K562 (cell line): ENCODE measurements around the gene GPR37L1. TPM values are rescaled to one million over a fixed set of nuclear protein-coding genes. Genes with fewer than 3 reads are reported as not detected.

Experiments
- GATAD2A ChIP-seq: fragments of 450-650 bp; IDR thresholded peaks from 2 replicates; pipeline ENCODE4 v1.6.1; 2017
- ILF3 ChIP-seq: fragments of 450-650 bp; IDR thresholded peaks from 2 replicates; pipeline ENCODE4 v1.6.1; 2018; ENCODE audit warnings: antibody characterized with exemption, mild to moderate bottlenecking, moderate library complexity, borderline replicate concordance
- ILK ChIP-seq: fragments of 450-650 bp; IDR thresholded peaks from 2 replicates; pipeline ENCODE4 v1.6.1; 2016; ENCODE audit warnings: missing genetic modification characterization, low read depth, mild to moderate bottlenecking, missing compliant biosample characterization, moderate library complexity, borderline replicate concordance
- KLF6 ChIP-seq: fragments of 250-450 bp; sonication (Bioruptor Pico); IDR thresholded peaks from 2 replicates; pipeline ENCODE4 v1.4.0; 2020; ENCODE audit warnings: mild to moderate bottlenecking, moderate library complexity, borderline replicate concordance
- MAX ChIP-seq: sonication (generic); formaldehyde crosslinking; IDR thresholded peaks from 2 replicates; pipeline ENCODE4 v1.9.0; 2022; ENCODE audit warnings: mild to moderate bottlenecking, missing genetic modification reagents
- MNT ChIP-seq, 2 experiments: fragments of 450-650 bp; conservative IDR thresholded peaks; 2 replicates each; pipeline ENCODE4 v1.6.1; 2017; ENCODE audit warnings: mild to moderate bottlenecking in 2 of 2, moderate library complexity in 2 of 2
- NFATC3 ChIP-seq: fragments of 450-650 bp; IDR thresholded peaks from 2 replicates; pipeline ENCODE4 v1.6.1; 2017; ENCODE audit warnings: mild to moderate bottlenecking
- POLR2G ChIP-seq: fragments of 200-400 bp; formaldehyde crosslinking; IDR thresholded peaks from 2 replicates; pipeline ENCODE4 v1.6.1; 2017; ENCODE audit warnings: low read depth, mild to moderate bottlenecking, antibody characterized with exemption, low read length, moderate library complexity
- POU5F1 ChIP-seq: fragments of 150-350 bp; IDR thresholded peaks from 2 replicates; pipeline ENCODE4 v1.6.1; 2014; ENCODE audit warnings: borderline replicate concordance, low read length, low read depth, mild to moderate bottlenecking; ENCODE audit not compliant: partially characterized antibody
- PRPF4 ChIP-seq: fragments of 200-400 bp; formaldehyde crosslinking; IDR thresholded peaks from one replicate; pipeline ENCODE4 v1.6.1; 2017; ENCODE audit warnings: low read length, low read depth, mild to moderate bottlenecking; ENCODE audit not compliant: insufficient read depth, poor library complexity, severe bottlenecking
- PURB ChIP-seq: sonication (generic); formaldehyde crosslinking; IDR thresholded peaks from 2 replicates; pipeline ENCODE4 v1.9.0; 2021; ENCODE audit warnings: low read depth, mild to moderate bottlenecking, missing genetic modification reagents
- RFX7 ChIP-seq: fragments of 250-450 bp; sonication (Bioruptor Pico); IDR thresholded peaks from 2 replicates; pipeline ENCODE4 v1.5.1; 2021; ENCODE audit warnings: mild to moderate bottlenecking
- TFE3 ChIP-seq: fragments of 450-650 bp; formaldehyde crosslinking; IDR thresholded peaks from 2 replicates; pipeline ENCODE4 v1.4.0; 2020; ENCODE audit warnings: mild to moderate bottlenecking, mixed read lengths
- TGIF2 ChIP-seq: sonication (generic); formaldehyde crosslinking; IDR thresholded peaks from 2 replicates; pipeline ENCODE4 v1.8.1; 2022; ENCODE audit warnings: mild to moderate bottlenecking, missing genetic modification reagents, moderate library complexity
- TRIM28 ChIP-seq: fragments of 450-650 bp; IDR thresholded peaks from 2 replicates; pipeline ENCODE4 v1.6.1; 2017
- YY1 ChIP-seq, 3 experiments: IDR thresholded peaks; 2 replicates each; pipeline ENCODE4 v1.6.1; 2011; ENCODE audit warnings: low read length in 2 of 3, mild to moderate bottlenecking in 2 of 3, moderate library complexity in 2 of 3, borderline replicate concordance in 1 of 3, control low read depth in 1 of 3, low read depth in 1 of 3; ENCODE audit not compliant: insufficient read depth in 3 of 3, insufficient replicate concordance in 2 of 3, control insufficient read depth in 1 of 3, insufficient read length in 1 of 3; ENCODE audit errors: extremely low read depth in 1 of 3
- ZEB2 ChIP-seq: fragments of 450-650 bp; IDR thresholded peaks from 2 replicates; pipeline ENCODE4 v1.6.1; 2016
- ZNF24 ChIP-seq: fragments of 450-650 bp; IDR thresholded peaks from 2 replicates; pipeline ENCODE4 v1.6.1; 2016
- ZNF398 ChIP-seq: fragments of 250-450 bp; sonication (Bioruptor Pico); IDR thresholded peaks from 2 replicates; pipeline ENCODE4 v1.8.0; 2021; ENCODE audit warnings: moderate library complexity, mild to moderate bottlenecking, inconsistent platforms
- ZNF668 ChIP-seq: fragments of 250-450 bp; sonication (Bioruptor Pico); IDR thresholded peaks from 2 replicates; pipeline ENCODE4 v1.8.0; 2022; ENCODE audit warnings: mild to moderate bottlenecking, inconsistent platforms
- polyA plus RNA-seq, 8 experiments: library from polyadenylated mRNA; depleted of rRNA in 4 of 8; stranded (reverse) in 5 of 8; unstranded in 3 of 8; fragments of >200 nt; fragmentation: Nextera tagmentation in 2 of 8; fragmentation: Illumina TruSeq in 1 of 8; extraction: Ambion mirVana in 2 of 8; extraction: Trizol in 1 of 8; gene quantifications; 2 replicates each; pipeline versions ENCODE4 v1.2.1 to v1.2.3, GENCODE V29; 2011 to 2014; ENCODE audit warnings: inconsistent platforms in 1 of 8, missing spikeins in 1 of 8
- total RNA-seq, 7 experiments: library from RNA; depleted of rRNA in 6 of 7; stranded (reverse); fragments of >200 nt in 6 of 7; fragmentation: Illumina TruSeq in 2 of 7; extraction: Trizol in 2 of 7; gene quantifications; 2 replicates each; pipeline versions ENCODE4 v1.2.1 to v1.2.3, GENCODE V29; 2011 to 2021; ENCODE audit warnings: low replicate concordance in 1 of 7

GPR37L1 gene
- total and polyA plus RNA-seq, 9 of the 15 experiments (the other 6 are each of a cell fraction or from before 2014, with no cell fraction given): not detected

- TF ChIP-seq MNT (conservative IDR thresholded peaks at IDR 0.05) (peak in 1 of 2 experiments; percentile 49; a peak in 2 of 4 replicates), ZEB2 (no peak), POLR2G (no peak), RFX7 (CRISPR knock-in tag) (no peak), TFE3 (CRISPR knock-in tag) (no peak), MAX (CRISPR knock-in tag) (no peak), TGIF2 (CRISPR knock-in tag) (no peak), TRIM28 (peak; percentile 39; the same call in 1 of the 2 replicates), ZNF24 (peak; percentile 56; the same call in 1 of the 2 replicates), ZNF398 (CRISPR knock-in tag) (no peak), GATAD2A (no peak), KLF6 (CRISPR knock-in tag) (no peak; the same call in 1 of the 2 replicates), PRPF4 (no peak), ZNF668 (CRISPR knock-in tag) (no peak), ILF3 (no peak), ILK (tag) (no peak), YY1 (IDR thresholded peaks at IDR 0.05; ENCODE audit: borderline replicate concordance in 1 of 3, control insufficient read depth in 1 of 3, extremely low read depth in 1 of 3, insufficient read depth in 3 of 3, insufficient read length in 1 of 3, insufficient replicate concordance in 2 of 3, low read depth in 1 of 3, low read length in 2 of 3) (no peak), POU5F1 (no peak), PURB (CRISPR knock-in tag) (no peak), NFATC3 (no peak)
Measured at GRCh38 chr1:202117898-202118371, 4.8 kb upstream of the GPR37L1 start (continued).
